ENCODE results near the gene RAB27A.
"Not testable (repeated sequence)": the region's sequence is repeated elsewhere in the genome, so short reads cannot be mapped to it uniquely, and the experiment has no call there.

The RAB27A gene

GRCh38 chr15:55319537-55320237 lies 30.1 kb upstream of the RAB27A start:
- Histone ChIP-seq H3K9me3 (ENCODE audit: low read depth, low read length) (no peaks in the 10 kb centered on the region), H3K4me3 (peak overlapping the region; percentile 98), H3K9ac (ENCODE audit: insufficient read length) (peak overlapping the region; percentile 97), H3K36me3 (ENCODE audit: insufficient read depth, low read length) (no peaks in the 10 kb centered on the region), H3K27ac (no peak overlapping the region)
- no peak for DNase-seq (ENCODE audit: low read depth, low spot score)
- no peak for TF ChIP-seq FOXP2 (optimal IDR thresholded peaks at IDR 0.05; ENCODE audit: control extremely low read depth, extremely low read length, insufficient read depth)
- TF ChIP-seq POLR2AphosphoS5 (IDR thresholded peaks at IDR 0.05; ENCODE audit: borderline replicate concordance, low read depth, low read length), result no peak
- no peak for TF ChIP-seq EZH2 (IDR thresholded peaks at IDR 0.05)

GRCh38 chr15:55318588-55319494 lies 29.2 kb upstream of the RAB27A start, which contains the start of the genes PIGB and PIGBOS1:
Gene PIGB (plus strand): TSS chr15:55319222. CDS start chr15:55319251, 29 bp downstream.
Gene PIGBOS1 (minus strand): TSS chr15:55319123. CDS start chr15:55317792, 1,331 bp downstream.
- peak within 1 kb of the TSS; percentile 86 for H3K27ac ChIP-seq
- H3K4me3 ChIP-seq, result peak within 1 kb of the TSS; percentile 98
- peak; percentile 9 for TF ChIP-seq FOXP2 (optimal IDR thresholded peaks at IDR 0.05; ENCODE audit: control extremely low read depth, extremely low read length, insufficient read depth)
- TF ChIP-seq EZH2 (IDR thresholded peaks at IDR 0.05), result no peak
- peak; percentile 85 for TF ChIP-seq POLR2AphosphoS5 (IDR thresholded peaks at IDR 0.05; ENCODE audit: borderline replicate concordance, low read depth, low read length)
- DNase-seq (ENCODE audit: low read depth, low spot score), result peak; percentile 30
- H3K9me3 ChIP-seq (ENCODE audit: low read depth, low read length), result no peaks in the 10 kb centered on the region
- H3K9ac ChIP-seq (ENCODE audit: insufficient read length), result peak within 1 kb of the TSS; percentile 97
- no peaks in the 10 kb centered on the region for H3K36me3 ChIP-seq (ENCODE audit: insufficient read depth, low read length)

GRCh38 chr15:55302801-55303200 lies 13.2 kb upstream of the RAB27A start:
- DNase-seq (ENCODE audit: low read depth, low spot score); H3K9me3 ChIP-seq (ENCODE audit: low read depth, low read length); H3K36me3 ChIP-seq (ENCODE audit: insufficient read depth, low read length); H3K4me3 ChIP-seq; H3K27ac ChIP-seq; H3K9ac ChIP-seq (ENCODE audit: insufficient read length): not testable (repeated sequence)

GRCh38 chr15:55297315-55297714 lies 7.7 kb upstream of the RAB27A start:
- Histone ChIP-seq H3K4me3 (no peak overlapping the region), H3K27ac (no peak overlapping the region), H3K9me3 (ENCODE audit: low read depth, low read length) (no peaks in the 10 kb centered on the region), H3K9ac (ENCODE audit: insufficient read length) (no peak overlapping the region), H3K36me3 (ENCODE audit: insufficient read depth, low read length) (no peaks in the 10 kb centered on the region)
- no peak for TF ChIP-seq FOXP2 (optimal IDR thresholded peaks at IDR 0.05; ENCODE audit: control extremely low read depth, extremely low read length, insufficient read depth)
- no peak for TF ChIP-seq EZH2 (IDR thresholded peaks at IDR 0.05)
- TF ChIP-seq POLR2AphosphoS5 (IDR thresholded peaks at IDR 0.05; ENCODE audit: borderline replicate concordance, low read depth, low read length), result no peak
- no peak for DNase-seq (ENCODE audit: low read depth, low spot score)

- Histone ChIP-seq H3K9ac (ENCODE audit: insufficient read length) (peak overlapping the region; percentile 84), H3K27ac (no peak overlapping the region), H3K9me3 (ENCODE audit: low read depth, low read length) (no peaks in the 10 kb centered on the region), H3K36me3 (ENCODE audit: insufficient read depth, low read length) (no peaks in the 10 kb centered on the region), H3K4me3 (peak overlapping the region; percentile 91)
- TF ChIP-seq POLR2AphosphoS5 (IDR thresholded peaks at IDR 0.05; ENCODE audit: borderline replicate concordance, low read depth, low read length) (no peak), EZH2 (IDR thresholded peaks at IDR 0.05) (no peak), FOXP2 (optimal IDR thresholded peaks at IDR 0.05; ENCODE audit: control extremely low read depth, extremely low read length, insufficient read depth) (no peak)
- peak; percentile 24 for DNase-seq (ENCODE audit: low read depth, low spot score)
Observed at GRCh38 chr15:55290528-55291057, 980 bp upstream of the RAB27A start.

GRCh38 chr15:55289011-55289745 lies 435 bp downstream of the RAB27A start:
- no peak for TF ChIP-seq EZH2 (IDR thresholded peaks at IDR 0.05)
- TF ChIP-seq POLR2AphosphoS5 (IDR thresholded peaks at IDR 0.05; ENCODE audit: borderline replicate concordance, low read depth, low read length), result no peak
- no peak for TF ChIP-seq FOXP2 (optimal IDR thresholded peaks at IDR 0.05; ENCODE audit: control extremely low read depth, extremely low read length, insufficient read depth)
- no peaks in the 10 kb centered on the region for H3K36me3 ChIP-seq (ENCODE audit: insufficient read depth, low read length)
- peak overlapping the region; percentile 84 for H3K9ac ChIP-seq (ENCODE audit: insufficient read length)
- no peak for DNase-seq (ENCODE audit: low read depth, low spot score)
- H3K4me3 ChIP-seq, result peak overlapping the region; percentile 91
- H3K9me3 ChIP-seq (ENCODE audit: low read depth, low read length), result no peaks in the 10 kb centered on the region
- H3K27ac ChIP-seq, result no peak overlapping the region

- H3K36me3 ChIP-seq (ENCODE audit: insufficient read depth, low read length), result no peaks in the 10 kb centered on the region
- H3K9ac ChIP-seq (ENCODE audit: insufficient read length), result no peak overlapping the region
- no peak overlapping the region for H3K27ac ChIP-seq
- TF ChIP-seq POLR2AphosphoS5 (IDR thresholded peaks at IDR 0.05; ENCODE audit: borderline replicate concordance, low read depth, low read length), result no peak
- H3K4me3 ChIP-seq, result no peak overlapping the region
- no peak for DNase-seq (ENCODE audit: low read depth, low spot score)
- no peaks in the 10 kb centered on the region for H3K9me3 ChIP-seq (ENCODE audit: low read depth, low read length)
Observed at GRCh38 chr15:55288006-55288717, 1.5 kb downstream of the RAB27A start.

GRCh38 chr15:55286442-55287189 lies 3.0 kb downstream of the RAB27A start:
- DNase-seq (ENCODE audit: low read depth, low spot score); H3K9me3 ChIP-seq (ENCODE audit: low read depth, low read length); H3K4me3 ChIP-seq: not testable (repeated sequence)

More at GRCh38 chr15:55286442-55287189, 3.0 kb downstream of the RAB27A start:
- H3K9ac ChIP-seq (ENCODE audit: insufficient read length); H3K36me3 ChIP-seq (ENCODE audit: insufficient read depth, low read length); H3K27ac ChIP-seq: not testable (repeated sequence)
